B cell (primary cell): ENCODE measurements around the gene MMP24. TPM values are rescaled to one million over a fixed set of nuclear protein-coding genes. Genes with fewer than 3 reads are reported as not detected.

Source experiments
- ATAC-seq: fragments of 200-7000 bp; cut with Tn5 transposase; one replicate; pipeline ENCODE4 v1.10.0; 2021; ENCODE audit warnings: low read depth, mild to moderate bottlenecking, moderate number of reproducible peaks, moderate library complexity
- CTCF ChIA-PET: fragments of 350-600 bp; sonication (Branson Sonifier 250); formaldehyde crosslinking; loops from one replicate; lab custom pipeline; 2021; ENCODE audit warnings: antibody characterized with exemption, inconsistent platforms; lab: Charles Lee
- POLR2A ChIA-PET: fragments of 350-600 bp; sonication (Branson Sonifier 250); formaldehyde crosslinking; loops from one replicate; lab custom pipeline; 2021; ENCODE audit warnings: antibody characterized with exemption; lab: Charles Lee
- DNase-seq: peaks from one replicate; pipeline ENCODE4 v3.0.0; 2013
- H2AFZ ChIP-seq: 2 replicates; pipeline ENCODE4 v1.6.1; 2012; ENCODE audit warnings: mild to moderate bottlenecking, low read depth, low read length; ENCODE audit not compliant: insufficient read depth, poor library complexity, severe bottlenecking
- H3K27ac ChIP-seq, 2 donors: 1 replicate in 1 of 2; 2 replicates in 1 of 2; pipeline ENCODE4 v1.5.1; 2012 to 2013; ENCODE audit warnings: low read length in 2 of 2, mild to moderate bottlenecking in 2 of 2, moderate library complexity in 1 of 2
- H3K27me3 ChIP-seq, 4 experiments: fragments of 200-600 bp in 1 of 4; sonication (generic) in 1 of 4; replicated peaks in 1 of 4; 1 replicate in 2 of 4; 2 replicates in 2 of 4; pipeline versions ENCODE4 v1.6.1 to v1.7.0; 2013 to 2016; ENCODE audit warnings: low read length in 3 of 4, mild to moderate bottlenecking in 2 of 4, mixed read lengths in 1 of 4, moderate library complexity in 1 of 4; ENCODE audit not compliant: insufficient read depth in 4 of 4, control insufficient read depth in 3 of 4; ENCODE audit errors: control extremely low read depth in 1 of 4
- H3K36me3 ChIP-seq, 2 experiments: replicated peaks in 1 of 2; 1 replicate in 1 of 2; 2 replicates in 1 of 2; pipeline versions ENCODE4 v1.6.1 to v1.7.1; 2013; ENCODE audit warnings: low read length in 1 of 2; ENCODE audit not compliant: insufficient read depth in 2 of 2, control insufficient read depth in 1 of 2; ENCODE audit errors: control extremely low read depth in 1 of 2, extremely low read depth in 1 of 2
- H3K4me1 ChIP-seq, 2 donors: fragments of 200-600 bp in 1 of 2; sonication (generic) in 1 of 2; 1 replicate in 1 of 2; 2 replicates in 1 of 2; pipeline versions ENCODE4 v1.5.1 to v1.6.1; 2013 to 2017; ENCODE audit warnings: low read length in 2 of 2; ENCODE audit not compliant: control insufficient read depth in 2 of 2, insufficient read depth in 2 of 2
- H3K4me2 ChIP-seq: replicated peaks from 2 replicates; pipeline ENCODE3; 2012; ENCODE audit warnings: mild to moderate bottlenecking, low read depth, low read length; ENCODE audit not compliant: poor library complexity, severe bottlenecking
- H3K4me3 ChIP-seq, 5 experiments: fragments of 200-600 bp in 1 of 5; sonication (generic) in 1 of 5; 1 replicate in 3 of 5; 2 replicates in 2 of 5; pipeline versions ENCODE4 v1.5.1 to v1.7.0; 2011 to 2016; ENCODE audit warnings: low read length in 4 of 5, mild to moderate bottlenecking in 4 of 5, low read depth in 2 of 5, control low read depth in 1 of 5, moderate library complexity in 1 of 5; ENCODE audit not compliant: insufficient read depth in 1 of 5; ENCODE audit errors: control extremely low read depth in 1 of 5, extremely low read depth in 1 of 5
- H3K79me2 ChIP-seq: fragments of 200-600 bp; sonication (generic); one replicate; pipeline ENCODE4 v1.6.0; 2016; ENCODE audit warnings: low read length; ENCODE audit not compliant: control insufficient read depth, insufficient read depth
- H3K9ac ChIP-seq: fragments of 200-600 bp; sonication (generic); 2 replicates; pipeline ENCODE4 v1.6.1; 2017; ENCODE audit warnings: mild to moderate bottlenecking, low read length, moderate library complexity
- H3K9me3 ChIP-seq, 3 donors: one replicate each; pipeline versions ENCODE4 v1.6.1 to v1.7.1; 2013; ENCODE audit warnings: low read length in 2 of 3; ENCODE audit not compliant: control insufficient read depth in 2 of 3, insufficient read depth in 1 of 3; ENCODE audit errors: control extremely low read depth in 1 of 3
- H4K20me1 ChIP-seq: 2 replicates; pipeline ENCODE4 v1.6.0; 2012; ENCODE audit warnings: mild to moderate bottlenecking, low read length; ENCODE audit not compliant: insufficient read depth, control insufficient read depth, poor library complexity, severe bottlenecking
- H3K27ac Mint-ChIP-seq: one replicate; pipeline ENCODE4 v1.8.0; 2021; ENCODE audit warnings: mixed read lengths
- H3K27me3 Mint-ChIP-seq: one replicate; pipeline ENCODE4 v1.8.0; 2021; ENCODE audit warnings: mixed read lengths
- H3K4me1 Mint-ChIP-seq: one replicate; pipeline ENCODE4 v1.8.0; 2021; ENCODE audit warnings: mixed read lengths
- H3K4me3 Mint-ChIP-seq: one replicate; pipeline ENCODE4 v1.8.0; 2021; ENCODE audit warnings: mixed read lengths
- H3K9me3 Mint-ChIP-seq: one replicate; pipeline ENCODE4 v1.8.0; 2022; ENCODE audit warnings: mixed read lengths; ENCODE audit not compliant: insufficient read depth
- EZH2 ChIP-seq: IDR thresholded peaks from 2 replicates; pipeline ENCODE4 v1.6.1; 2012; ENCODE audit warnings: borderline replicate concordance, low read depth, mild to moderate bottlenecking, moderate library complexity, low read length; ENCODE audit not compliant: insufficient read depth, poor library complexity, severe bottlenecking
- WGBS: methylation state at CpG from one replicate; pipeline ENCODE4 v1.1.5; 2013; ENCODE audit warnings: missing lambda C conversion rate; ENCODE audit not compliant: insufficient coverage; 5-methylcytosine and 5-hydroxymethylcytosine counted together
- intact Hi-C: fragments of 100-400 bp; cut with micrococcal nuclease; formaldehyde crosslinking; loops from one replicate; pipeline ENCODE4 v1.10.0; 2022
- polyA plus RNA-seq: library from polyadenylated mRNA; depleted of rRNA; stranded (reverse); fragments of >200 nt; gene quantifications from 2 replicates; pipeline ENCODE4 v1.2.3, GENCODE V29; 2012
- total RNA-seq, 2 donors: library from RNA; stranded (reverse); fragments of 120-200 nt in 1 of 2; gene quantifications; 1 replicate in 1 of 2; 2 replicates in 1 of 2; pipeline versions ENCODE4 v1.2.3 to v1.2.4, GENCODE V29; 2013 to 2022
- TF ChIP-seq, protein P1 (sequence below): fragments of 200-600 bp; IDR thresholded peaks from one replicate; pipeline ENCODE4 v1.8.0; 2022; ENCODE audit warnings: antibody characterized with exemption, mild to moderate bottlenecking

MMP24 gene
- total and polyA plus RNA-seq, 2 donors (not counting 1 experiment from before 2014, with no cell fraction given): not detected

DNA sequence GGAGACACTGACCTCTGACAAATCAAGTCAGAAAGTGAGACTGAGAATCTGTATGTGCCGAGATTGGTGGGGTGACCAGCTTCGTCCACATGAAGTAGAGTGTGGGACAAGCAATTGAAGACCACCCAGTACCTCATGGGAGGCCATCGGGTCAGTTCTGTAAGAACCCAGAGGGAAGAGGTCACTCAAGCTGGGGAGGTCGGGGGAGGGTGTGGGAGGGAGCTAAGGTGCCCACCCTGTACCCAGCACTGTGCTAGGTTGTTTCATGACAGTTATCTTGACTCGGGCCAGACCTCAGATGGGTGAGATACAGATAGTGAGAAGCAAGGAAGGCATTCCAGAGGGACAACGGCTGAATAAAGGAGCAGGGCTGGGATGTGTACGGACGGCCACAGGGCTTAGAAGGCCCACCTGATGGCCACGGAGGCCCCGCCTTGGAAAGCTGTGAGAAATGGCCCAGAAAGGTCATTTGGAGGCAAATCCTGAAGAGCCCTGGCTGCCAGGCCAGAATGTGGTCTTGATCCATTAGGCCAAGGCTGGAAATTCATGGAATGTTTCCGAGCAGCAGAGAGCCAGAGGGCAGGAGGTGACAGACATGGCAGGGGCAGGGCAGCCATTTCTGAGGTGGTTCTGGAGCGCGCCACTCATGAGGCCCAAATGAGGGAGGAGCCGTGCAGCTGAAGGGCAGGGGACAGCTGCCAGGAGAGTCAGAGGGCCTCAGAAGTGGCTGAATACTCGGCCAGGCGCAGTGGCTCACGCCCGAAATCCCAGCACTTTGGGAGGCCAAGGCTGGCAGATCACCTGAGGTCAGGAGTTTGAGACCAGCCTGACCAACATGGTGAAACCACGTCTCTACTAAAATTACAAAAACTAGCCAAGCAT, 43.8 kb downstream of the MMP24 start:
- H3K4me2 ChIP-seq: no peak overlapping the region
- intact Hi-C loops: no loop called here
- POLR2A ChIA-PET: no interaction called here

More for the DNA sequence above, 43.8 kb downstream of the MMP24 start:
- H3K9me3 ChIP-seq: no peaks in the 10 kb centered on the region
- H3K9ac ChIP-seq: no peak overlapping the region
- Mint-ChIP-seq H3K9me3 (no peaks in the 10 kb centered on the region), H3K27ac (no peak overlapping the region), H3K4me3 (no peak overlapping the region), H3K4me1 (peaks cover 1% of the 10 kb centered on the region), H3K27me3 (no peaks in the 10 kb centered on the region)
- no peak overlapping the region for H3K4me3 ChIP-seq
- peaks cover 18% of the 10 kb centered on the region for H4K20me1 ChIP-seq
- 98% methylated on average over 19 of the region's 19 CpGs for WGBS
- no peak overlapping the region for H2AFZ ChIP-seq
- no peak for TF ChIP-seq EZH2
- TF ChIP-seq, protein P1, sequence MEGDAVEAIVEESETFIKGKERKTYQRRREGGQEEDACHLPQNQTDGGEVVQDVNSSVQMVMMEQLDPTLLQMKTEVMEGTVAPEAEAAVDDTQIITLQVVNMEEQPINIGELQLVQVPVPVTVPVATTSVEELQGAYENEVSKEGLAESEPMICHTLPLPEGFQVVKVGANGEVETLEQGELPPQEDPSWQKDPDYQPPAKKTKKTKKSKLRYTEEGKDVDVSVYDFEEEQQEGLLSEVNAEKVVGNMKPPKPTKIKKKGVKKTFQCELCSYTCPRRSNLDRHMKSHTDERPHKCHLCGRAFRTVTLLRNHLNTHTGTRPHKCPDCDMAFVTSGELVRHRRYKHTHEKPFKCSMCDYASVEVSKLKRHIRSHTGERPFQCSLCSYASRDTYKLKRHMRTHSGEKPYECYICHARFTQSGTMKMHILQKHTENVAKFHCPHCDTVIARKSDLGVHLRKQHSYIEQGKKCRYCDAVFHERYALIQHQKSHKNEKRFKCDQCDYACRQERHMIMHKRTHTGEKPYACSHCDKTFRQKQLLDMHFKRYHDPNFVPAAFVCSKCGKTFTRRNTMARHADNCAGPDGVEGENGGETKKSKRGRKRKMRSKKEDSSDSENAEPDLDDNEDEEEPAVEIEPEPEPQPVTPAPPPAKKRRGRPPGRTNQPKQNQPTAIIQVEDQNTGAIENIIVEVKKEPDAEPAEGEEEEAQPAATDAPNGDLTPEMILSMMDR: no peak
- DNase-seq: no peak
- H3K27ac ChIP-seq: no peak overlapping the region
- no peak for ATAC-seq
- H3K27me3 ChIP-seq: no peaks in the 10 kb centered on the region
- CTCF ChIA-PET: interaction anchor here (1.0 to 1.9 kb wide), 2 partner anchors 34 to 436 kb away, joined by 3 to 12 read pairs; no protein-coding TSS in a partner anchor
- H3K4me1 ChIP-seq: no peaks in the 10 kb centered on the region
- H3K36me3 ChIP-seq: peaks cover 0 to 51% of the 10 kb centered on the region in 2 experiments
- peaks cover 50% of the 10 kb centered on the region for H3K79me2 ChIP-seq
